Esophagus squamous epithelium (tissue), 4 donors: ENCODE results near the gene CTNND2.

ENCODE experiments used
- CTCF ChIP-seq, 6 experiments: fragments of 450-650 bp in 4 of 6; fragments of 200-600 bp in 2 of 6; sonication (generic) in 2 of 6; IDR thresholded peaks; one replicate each; pipeline ENCODE4 v1.5.1; 2016 to 2019; ENCODE audit warnings: antibody characterized with exemption in 6 of 6, mild to moderate bottlenecking in 4 of 6, moderate library complexity in 4 of 6
- POLR2A ChIP-seq, 4 donors: fragments of 450-650 bp; IDR thresholded peaks; one replicate each; pipeline ENCODE4 v1.6.1; 2017; ENCODE audit warnings: antibody characterized with exemption in 4 of 4, mild to moderate bottlenecking in 4 of 4, moderate library complexity in 3 of 4

- TF ChIP-seq CTCF (IDR thresholded peaks at IDR 0.05) (no peak), POLR2A (IDR thresholded peaks at IDR 0.05) (no peak)
These were observed 739.5 kb downstream of the CTNND2 start for GRCh38 chr5:11164531-11165294.
